ENCODE data around the gene POGZ.

The POGZ gene

DNA sequence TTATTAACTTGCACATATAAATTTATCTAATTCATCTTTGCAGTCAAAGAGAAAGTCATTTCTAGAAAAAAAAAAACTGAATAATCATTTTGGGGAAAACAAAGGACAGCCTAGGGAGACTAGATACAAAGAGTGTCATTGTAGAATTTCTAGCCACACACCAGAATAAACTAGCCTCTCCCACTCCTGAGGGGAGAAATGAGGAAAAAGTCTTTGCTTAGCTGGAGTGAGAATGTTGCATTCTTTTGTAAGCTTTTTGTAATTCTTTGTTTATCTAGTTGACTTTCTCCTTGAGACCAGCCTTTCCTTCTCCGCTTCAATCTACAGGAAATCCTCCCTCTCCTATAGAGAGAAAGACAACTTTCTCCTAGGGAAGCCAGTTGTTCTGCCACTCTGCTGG lies 36.0 kb upstream of the POGZ start:
- H3K9me3 ChIP-seq (replicated peaks; ENCODE audit: insufficient read depth, low read length) = no peaks in the 10 kb centered on the region
- H3K9ac ChIP-seq (ENCODE audit: low read length) = no peak overlapping the region
- no peak overlapping the region for H2AFZ ChIP-seq (ENCODE audit: low read length)
- H3K9me2 ChIP-seq (replicated peaks; ENCODE audit: insufficient read depth, low read length) = no peaks in the 10 kb centered on the region
- H3K4me2 ChIP-seq (ENCODE audit: low read depth, low read length) = no peak overlapping the region
- no peaks in the 10 kb centered on the region for H3K79me2 ChIP-seq (ENCODE audit: low read length)
- TF ChIP-seq, protein P1, sequence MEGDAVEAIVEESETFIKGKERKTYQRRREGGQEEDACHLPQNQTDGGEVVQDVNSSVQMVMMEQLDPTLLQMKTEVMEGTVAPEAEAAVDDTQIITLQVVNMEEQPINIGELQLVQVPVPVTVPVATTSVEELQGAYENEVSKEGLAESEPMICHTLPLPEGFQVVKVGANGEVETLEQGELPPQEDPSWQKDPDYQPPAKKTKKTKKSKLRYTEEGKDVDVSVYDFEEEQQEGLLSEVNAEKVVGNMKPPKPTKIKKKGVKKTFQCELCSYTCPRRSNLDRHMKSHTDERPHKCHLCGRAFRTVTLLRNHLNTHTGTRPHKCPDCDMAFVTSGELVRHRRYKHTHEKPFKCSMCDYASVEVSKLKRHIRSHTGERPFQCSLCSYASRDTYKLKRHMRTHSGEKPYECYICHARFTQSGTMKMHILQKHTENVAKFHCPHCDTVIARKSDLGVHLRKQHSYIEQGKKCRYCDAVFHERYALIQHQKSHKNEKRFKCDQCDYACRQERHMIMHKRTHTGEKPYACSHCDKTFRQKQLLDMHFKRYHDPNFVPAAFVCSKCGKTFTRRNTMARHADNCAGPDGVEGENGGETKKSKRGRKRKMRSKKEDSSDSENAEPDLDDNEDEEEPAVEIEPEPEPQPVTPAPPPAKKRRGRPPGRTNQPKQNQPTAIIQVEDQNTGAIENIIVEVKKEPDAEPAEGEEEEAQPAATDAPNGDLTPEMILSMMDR (IDR thresholded peaks at IDR 0.05; ENCODE audit: low read length) = no peak
- no peak for TF ChIP-seq EZH2phosphoT487 (IDR thresholded peaks at IDR 0.05; ENCODE audit: low read length)
- H3K27ac ChIP-seq (ENCODE audit: low read length) = no peak overlapping the region
- no peak for DNase-seq
- H3K4me1 ChIP-seq (ENCODE audit: low read length) = peaks cover 12% of the 10 kb centered on the region; the same call in 1 of the 2 replicates
- no peaks in the 10 kb centered on the region for H4K20me1 ChIP-seq (ENCODE audit: insufficient read depth, low read length)
- H3F3A ChIP-seq (ENCODE audit: insufficient read depth, low read length) = peaks cover 4% of the 10 kb centered on the region; the same call in 1 of the 2 replicates
- no peaks in the 10 kb centered on the region for H3K36me3 ChIP-seq (replicated peaks; ENCODE audit: insufficient read depth, low read length)
- H3K27me3 ChIP-seq (replicated peaks; ENCODE audit: insufficient read depth, low read length) = no peaks in the 10 kb centered on the region
- no peak overlapping the region for H3K4me3 ChIP-seq (ENCODE audit: low read length)

DNA sequence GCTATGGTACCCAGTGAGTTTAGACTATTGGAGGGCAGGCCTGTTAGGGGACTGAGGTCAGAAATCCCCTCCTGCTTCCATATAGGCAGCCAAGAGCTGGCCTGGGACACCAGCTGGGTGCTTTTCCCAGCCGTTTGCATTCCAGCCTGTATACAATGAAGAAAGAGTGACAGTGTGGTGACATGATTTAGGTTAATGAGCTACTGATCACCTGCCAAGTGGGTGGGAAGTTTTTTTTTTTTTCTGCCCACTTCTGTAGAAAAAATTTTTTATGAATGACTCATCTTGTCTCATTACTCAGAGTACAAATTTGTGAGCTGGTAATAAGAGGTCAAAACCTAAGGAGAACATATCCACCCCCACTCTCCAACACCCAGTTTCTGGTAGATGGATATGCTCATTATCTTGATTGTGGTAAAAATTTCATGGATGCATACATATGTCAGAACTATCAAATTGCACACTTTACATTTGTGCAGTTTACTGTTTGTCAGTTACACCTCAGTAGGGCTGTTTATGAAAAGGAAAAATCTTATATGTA lies 35.5 kb upstream of the POGZ start:
- Histone ChIP-seq H3K4me2 (ENCODE audit: low read depth, low read length) (no peak overlapping the region), H3K4me1 (ENCODE audit: low read length) (peaks cover 12% of the 10 kb centered on the region; the same call in 1 of the 2 replicates), H3K36me3 (replicated peaks; ENCODE audit: insufficient read depth, low read length) (no peaks in the 10 kb centered on the region), H3K79me2 (ENCODE audit: low read length) (no peaks in the 10 kb centered on the region), H3K27ac (ENCODE audit: low read length) (no peak overlapping the region), H3K27me3 (replicated peaks; ENCODE audit: insufficient read depth, low read length) (no peaks in the 10 kb centered on the region), H3K9me3 (replicated peaks; ENCODE audit: insufficient read depth, low read length) (no peaks in the 10 kb centered on the region), H3K9ac (ENCODE audit: low read length) (no peak overlapping the region), H3K4me3 (ENCODE audit: low read length) (no peak overlapping the region), H2AFZ (ENCODE audit: low read length) (no peak overlapping the region), H3F3A (ENCODE audit: insufficient read depth, low read length) (peaks cover 9% of the 10 kb centered on the region; the same call in 1 of the 2 replicates), H4K20me1 (ENCODE audit: insufficient read depth, low read length) (no peaks in the 10 kb centered on the region), H3K9me2 (replicated peaks; ENCODE audit: insufficient read depth, low read length) (no peaks in the 10 kb centered on the region)
- no peak for TF ChIP-seq EZH2phosphoT487 (IDR thresholded peaks at IDR 0.05; ENCODE audit: low read length)
- no peak for TF ChIP-seq EZH2 (optimal IDR thresholded peaks at IDR 0.05; ENCODE audit: low read depth, low read length)
- TF ChIP-seq, protein P1 (IDR thresholded peaks at IDR 0.05; ENCODE audit: low read length) = no peak
- no peak for DNase-seq

DNA sequence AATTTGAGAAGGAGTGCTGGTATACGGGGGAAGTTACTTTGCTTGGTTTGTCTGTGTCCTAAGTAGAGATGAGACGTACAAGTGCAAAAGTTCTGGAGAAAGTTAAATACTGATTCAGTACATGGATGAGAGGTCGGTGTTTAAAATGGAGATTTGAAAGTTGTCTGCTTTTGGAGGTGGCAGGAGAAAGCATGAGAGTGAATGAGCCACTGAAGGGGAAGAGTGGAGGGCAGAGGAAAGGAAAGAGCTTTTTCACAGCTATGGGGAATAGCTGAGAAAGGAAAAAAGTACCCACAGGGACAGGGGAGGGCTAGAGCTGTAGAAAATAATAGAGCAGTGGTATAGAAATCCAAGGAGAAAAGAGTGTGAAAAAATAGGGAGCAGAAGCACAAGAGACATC lies 33.7 kb upstream of the POGZ start:
- Histone ChIP-seq H3K9me3 (replicated peaks; ENCODE audit: insufficient read depth, low read length) (no peaks in the 10 kb centered on the region), H3K36me3 (replicated peaks; ENCODE audit: insufficient read depth, low read length) (no peaks in the 10 kb centered on the region), H3K4me2 (ENCODE audit: low read depth, low read length) (no peak overlapping the region), H3K4me3 (ENCODE audit: low read length) (no peak overlapping the region), H2AFZ (ENCODE audit: low read length) (no peak overlapping the region), H3K4me1 (ENCODE audit: low read length) (peaks cover 12% of the 10 kb centered on the region; the same call in 1 of the 2 replicates), H4K20me1 (ENCODE audit: insufficient read depth, low read length) (no peaks in the 10 kb centered on the region), H3F3A (ENCODE audit: insufficient read depth, low read length) (peaks cover 14% of the 10 kb centered on the region; the same call in 1 of the 2 replicates), H3K27me3 (replicated peaks; ENCODE audit: insufficient read depth, low read length) (no peaks in the 10 kb centered on the region), H3K27ac (ENCODE audit: low read length) (no peak overlapping the region), H3K9ac (ENCODE audit: low read length) (no peak overlapping the region), H3K9me2 (replicated peaks; ENCODE audit: insufficient read depth, low read length) (no peaks in the 10 kb centered on the region), H3K79me2 (ENCODE audit: low read length) (no peaks in the 10 kb centered on the region)
- no peak for TF ChIP-seq EZH2phosphoT487 (IDR thresholded peaks at IDR 0.05; ENCODE audit: low read length)
- TF ChIP-seq, protein P1 (IDR thresholded peaks at IDR 0.05; ENCODE audit: low read length) = no peak
- no peak for TF ChIP-seq EZH2 (optimal IDR thresholded peaks at IDR 0.05; ENCODE audit: low read depth, low read length)
- no peak for DNase-seq
